ENCODE results near the gene SMARCD3.
A peak's percentile ranks its signal among the peaks of the same experiment; 100 is the strongest.

SMARCD3 gene

DNA sequence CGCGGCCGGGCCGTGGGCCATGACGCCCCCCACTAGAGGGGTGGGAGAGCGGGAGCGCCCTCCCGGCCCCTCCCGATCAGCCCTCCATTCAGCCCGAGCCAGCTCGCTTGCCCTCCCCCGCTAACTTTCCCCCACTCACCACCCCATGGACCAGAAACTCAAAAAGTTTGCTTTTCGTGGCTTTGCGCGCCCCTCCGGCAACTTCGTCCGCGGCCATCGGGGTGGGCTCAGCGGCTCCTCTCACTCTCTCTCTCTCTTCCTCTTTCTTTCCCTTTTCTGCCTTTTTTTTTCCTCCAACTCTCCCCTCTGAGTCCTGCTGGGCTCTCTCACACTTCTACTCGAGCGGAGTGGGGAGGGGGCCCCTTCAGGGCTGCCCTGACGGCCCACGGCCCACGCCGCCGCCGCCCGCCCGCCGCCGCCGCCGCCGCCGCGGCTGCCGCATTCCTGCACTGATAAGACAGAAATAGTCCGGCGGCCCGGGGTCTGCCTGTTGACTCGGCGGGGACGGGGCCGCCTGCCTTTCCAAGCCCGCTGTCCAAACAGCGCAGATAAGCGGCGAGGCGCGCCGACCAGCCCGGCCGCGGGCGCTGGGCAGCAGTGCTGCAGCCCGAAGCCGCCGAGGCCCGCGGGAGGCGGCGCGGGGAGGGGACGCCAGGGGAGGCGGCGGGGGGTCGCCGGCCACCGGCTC, at the start of gene SMARCD3:
Gene SMARCD3 (minus strand): TSS at position 349 of the 688 bp plus-strand sequence. CDS start 132 bp downstream, at position 217.
- peak within 1 kb of the TSS; percentile 35 for H3K4me3 ChIP-seq (ENCODE audit: low read depth, low read length)

DNA sequence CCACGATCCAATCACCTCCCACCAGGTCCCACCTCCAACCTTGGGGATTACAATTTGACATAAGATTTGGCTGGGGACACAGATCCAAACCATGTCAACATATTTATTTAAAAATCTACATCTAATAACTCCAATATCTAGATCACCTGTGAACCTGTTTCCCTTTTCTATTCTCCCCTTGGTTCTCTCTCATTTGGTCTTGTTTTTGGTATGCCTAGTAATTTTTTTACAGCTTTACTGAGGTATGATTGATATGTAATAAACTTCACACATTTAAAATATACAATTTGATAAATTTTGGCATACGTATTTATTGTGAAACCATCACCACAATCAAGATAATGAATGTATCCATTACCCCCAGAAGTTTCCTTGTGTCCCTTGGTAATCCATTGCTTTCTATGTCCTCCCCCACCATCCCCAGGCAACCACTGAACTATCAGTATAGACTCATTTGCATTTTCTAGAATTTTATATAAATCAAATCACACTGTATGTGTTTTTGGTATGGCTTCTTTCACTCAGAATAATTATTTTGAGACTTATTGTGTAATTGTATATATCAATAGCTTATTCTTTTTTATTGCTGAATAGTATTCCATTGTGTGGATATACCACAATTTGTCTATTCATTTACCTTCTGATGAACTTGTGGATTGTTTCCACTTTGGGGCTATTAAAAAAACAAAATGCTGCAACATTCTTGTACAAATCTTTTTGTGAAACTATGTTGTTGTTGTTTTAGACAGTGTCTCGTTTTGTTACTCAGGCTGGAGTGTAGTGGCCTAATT, 47.9 kb upstream of the SMARCD3 start:
- no peak overlapping the region for H3K4me3 ChIP-seq (ENCODE audit: low read depth, low read length)

DNA sequence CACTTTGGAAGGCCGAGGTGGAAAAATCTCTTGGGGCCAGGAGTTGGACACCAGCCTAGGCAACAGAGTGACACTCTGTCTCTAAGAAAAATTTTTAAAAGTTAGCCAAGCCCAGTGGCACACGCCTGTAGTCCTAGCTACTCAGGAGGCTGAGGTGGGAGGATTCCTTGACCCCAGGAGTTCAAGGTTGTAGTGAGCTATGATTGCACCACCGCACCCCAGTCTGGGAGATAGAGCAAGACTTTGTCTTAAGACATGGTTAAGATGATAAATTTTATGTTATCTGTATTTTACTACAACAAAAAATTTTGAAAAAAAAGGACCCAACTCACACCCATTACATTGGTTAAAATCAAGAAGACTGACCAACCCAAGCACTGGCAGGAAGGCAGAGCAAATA, 44.4 kb upstream of the SMARCD3 start:
- no peak overlapping the region for H3K4me3 ChIP-seq (ENCODE audit: low read depth, low read length)

DNA sequence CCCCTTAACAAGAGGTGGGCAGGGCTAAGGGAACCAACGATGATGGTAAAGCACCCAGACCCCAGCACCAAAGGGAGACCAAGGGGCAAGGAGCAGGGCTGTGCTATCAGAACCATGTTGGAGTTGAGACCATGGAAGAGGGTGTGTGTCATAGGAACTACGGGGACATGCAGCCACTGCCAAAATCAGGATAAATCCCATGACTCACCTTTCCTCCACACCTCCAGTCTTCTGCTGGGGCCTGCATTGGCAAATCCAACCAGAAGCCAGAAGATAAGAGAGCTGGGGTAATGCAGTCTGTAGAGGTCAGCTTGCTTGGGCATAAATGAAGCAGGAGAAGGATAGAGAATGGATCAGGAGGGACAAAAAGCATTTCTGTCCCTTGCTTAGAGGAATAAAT, 42.7 kb upstream of the SMARCD3 start:
- no peak overlapping the region for H3K4me3 ChIP-seq (ENCODE audit: low read depth, low read length)

DNA sequence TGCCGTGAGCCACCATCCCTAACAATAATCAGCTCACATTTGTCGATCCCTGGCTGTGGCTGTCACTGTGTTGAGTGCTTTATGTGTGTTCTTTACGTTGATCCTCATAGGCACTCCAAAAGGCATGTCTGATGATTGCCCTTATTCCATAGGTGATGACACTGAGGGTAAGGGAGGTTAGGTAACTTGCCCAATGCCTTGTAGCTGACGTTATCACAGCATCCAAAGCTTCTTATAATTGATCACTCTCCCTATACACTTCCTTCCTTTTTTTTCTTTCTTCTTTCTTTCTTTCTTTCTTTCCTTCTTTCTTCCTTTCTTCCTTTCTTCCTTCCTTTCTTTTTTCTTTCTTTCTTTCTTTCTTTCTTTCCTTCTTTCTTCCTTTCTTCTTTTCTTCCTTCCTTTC, 41.9 kb upstream of the SMARCD3 start:
- no peak overlapping the region for H3K4me3 ChIP-seq (ENCODE audit: low read depth, low read length)

DNA sequence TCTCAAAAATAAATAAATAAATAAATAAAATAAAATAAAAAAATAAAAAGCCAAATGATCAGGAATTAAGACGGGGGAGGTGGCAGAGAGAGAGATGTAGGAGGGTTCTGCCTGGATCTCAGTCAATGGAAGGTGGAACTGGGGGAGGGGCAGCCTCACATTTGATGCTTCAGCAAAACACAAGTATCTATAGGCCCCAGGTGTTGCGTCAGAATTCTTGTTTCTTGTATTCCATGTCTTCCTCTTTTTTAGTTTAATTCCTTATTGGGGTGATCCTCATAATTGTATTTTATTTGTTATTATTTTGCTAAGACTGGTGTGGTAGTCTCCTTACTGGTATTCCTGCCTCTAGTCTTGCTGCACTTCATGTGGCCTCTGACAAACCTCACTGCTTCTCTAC, 41.4 kb upstream of the SMARCD3 start:
- H3K4me3 ChIP-seq (ENCODE audit: low read depth, low read length) = no peak overlapping the region

DNA sequence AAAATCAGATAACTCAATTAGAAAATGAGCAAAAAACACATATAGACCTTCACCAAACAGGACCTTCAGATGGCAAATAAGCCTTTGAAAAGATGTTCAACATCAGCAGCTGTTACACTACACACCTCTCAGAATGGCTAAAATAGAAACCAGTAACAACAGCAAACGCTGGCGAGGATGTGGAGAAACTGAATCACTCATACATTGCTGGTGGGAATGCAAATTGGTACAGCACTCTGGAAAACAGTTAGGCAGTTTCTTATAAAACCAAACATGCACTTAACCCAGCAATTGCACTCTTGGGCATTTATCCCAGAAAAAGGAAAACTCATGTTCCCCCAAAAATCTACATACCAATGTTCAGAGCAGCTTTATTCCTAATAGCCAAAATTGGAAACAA, 37.7 kb upstream of the SMARCD3 start:
- no peak overlapping the region for H3K4me3 ChIP-seq (ENCODE audit: low read depth, low read length)

DNA sequence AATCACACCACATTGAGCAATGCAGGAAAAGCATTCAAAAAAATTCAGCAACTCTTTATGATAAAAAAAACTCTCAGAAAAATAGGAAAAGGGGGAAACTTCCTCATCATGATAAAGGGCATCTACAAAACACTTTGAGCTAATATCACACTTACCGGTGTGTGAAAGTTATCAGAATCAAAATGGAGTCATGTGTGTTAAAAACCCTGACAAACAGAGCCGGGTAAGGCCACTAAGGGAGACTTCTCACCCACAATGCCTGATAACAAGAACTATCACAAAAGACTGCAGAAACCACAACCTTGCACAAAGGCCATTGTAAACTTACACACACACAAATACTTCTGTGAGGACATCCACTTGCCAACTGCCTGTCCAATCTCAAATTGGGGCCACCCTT, 34.8 kb upstream of the SMARCD3 start:
- no peak overlapping the region for H3K4me3 ChIP-seq (ENCODE audit: low read depth, low read length)

DNA sequence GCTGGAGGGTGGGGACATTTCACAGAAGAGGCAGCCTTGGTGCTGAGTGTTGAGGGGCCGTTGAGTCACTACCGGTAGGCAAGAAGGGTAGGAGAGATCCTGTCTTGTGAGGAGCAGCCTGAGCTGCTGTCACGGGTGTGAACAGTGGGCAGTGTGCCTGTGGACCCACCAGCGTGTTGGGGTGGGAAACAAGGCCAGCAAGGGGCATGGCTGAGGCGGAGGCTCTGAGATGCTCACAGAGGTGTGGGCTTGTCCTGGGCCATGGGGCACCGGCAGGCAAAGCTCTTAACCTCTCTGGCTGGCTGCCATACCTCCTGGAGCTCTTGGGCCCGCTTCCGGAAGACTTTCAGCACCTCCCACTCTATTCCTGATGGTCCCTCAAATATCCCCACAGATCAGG, 33.6 kb upstream of the SMARCD3 start:
- no peak overlapping the region for H3K4me3 ChIP-seq (ENCODE audit: low read depth, low read length)

DNA sequence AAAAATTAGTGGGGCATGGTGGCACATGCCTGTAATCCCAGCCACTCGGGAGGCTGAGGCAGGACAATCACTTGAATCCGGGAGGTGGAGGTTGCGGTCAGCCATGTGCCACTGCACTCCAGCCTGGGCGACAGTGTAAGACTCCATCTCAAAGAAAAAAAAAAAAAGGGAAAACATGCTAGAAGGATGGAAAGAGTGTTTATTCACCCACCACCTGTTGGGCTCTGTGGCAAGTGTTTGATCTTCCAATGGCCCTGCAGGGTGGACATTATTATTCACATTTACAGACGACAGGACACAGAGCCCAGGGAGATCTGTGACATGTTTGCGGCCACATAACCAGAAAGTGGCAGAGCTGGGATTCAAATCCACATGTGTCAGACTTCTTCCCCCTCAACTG, 33.2 kb upstream of the SMARCD3 start:
- no peak overlapping the region for H3K4me3 ChIP-seq (ENCODE audit: low read depth, low read length)

DNA sequence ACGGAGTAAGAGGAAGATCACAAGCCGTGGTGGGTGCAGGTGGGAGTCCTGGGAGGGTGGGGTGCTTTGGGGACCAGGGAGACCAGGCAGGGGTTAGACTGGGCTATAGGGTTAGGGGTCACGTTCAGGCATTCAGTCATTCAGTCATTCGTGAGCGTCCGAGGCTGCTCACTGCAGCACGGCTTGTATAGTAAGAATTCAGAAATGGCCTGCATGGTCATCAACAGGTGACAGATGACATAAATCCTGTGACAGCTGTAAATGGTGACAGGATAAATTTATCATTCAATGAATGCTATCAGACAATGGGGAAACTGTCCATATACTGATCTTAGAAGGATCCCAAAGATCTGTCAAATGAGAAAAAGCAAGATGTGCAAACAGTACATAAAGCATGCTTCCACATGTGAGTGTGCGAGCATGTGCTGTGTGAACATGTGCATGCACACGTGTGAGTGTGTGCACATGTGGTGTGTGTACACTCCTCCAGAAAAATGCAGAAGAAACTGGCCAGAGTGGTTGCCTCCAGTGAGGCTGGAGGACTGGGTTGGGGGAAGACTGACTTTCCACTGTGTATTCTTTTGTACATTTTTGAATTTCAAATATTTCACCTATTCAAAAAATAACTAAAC, 32.0 kb upstream of the SMARCD3 start:
- H3K4me3 ChIP-seq (ENCODE audit: low read depth, low read length) = no peak overlapping the region

DNA sequence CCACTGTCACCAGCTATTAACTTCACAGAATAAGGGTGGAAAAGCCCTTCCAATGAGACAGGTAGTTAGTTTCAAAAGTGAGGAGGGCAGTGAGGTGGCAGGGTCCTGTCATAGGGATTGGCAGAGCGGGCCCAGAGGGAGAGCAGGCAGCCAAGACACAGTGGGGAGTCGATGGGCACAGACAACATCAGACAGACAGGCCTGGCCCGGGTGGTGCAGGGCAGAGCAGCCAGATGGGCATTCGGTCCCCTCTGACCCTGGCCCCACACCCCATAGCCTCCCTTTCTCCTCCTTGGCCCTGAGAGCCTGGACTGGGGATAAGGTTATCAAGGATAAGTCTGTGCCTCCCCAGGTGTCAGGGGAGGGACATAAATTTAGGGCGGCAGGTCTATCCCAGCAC, 31.4 kb upstream of the SMARCD3 start:
- H3K4me3 ChIP-seq (ENCODE audit: low read depth, low read length) = no peak overlapping the region

DNA sequence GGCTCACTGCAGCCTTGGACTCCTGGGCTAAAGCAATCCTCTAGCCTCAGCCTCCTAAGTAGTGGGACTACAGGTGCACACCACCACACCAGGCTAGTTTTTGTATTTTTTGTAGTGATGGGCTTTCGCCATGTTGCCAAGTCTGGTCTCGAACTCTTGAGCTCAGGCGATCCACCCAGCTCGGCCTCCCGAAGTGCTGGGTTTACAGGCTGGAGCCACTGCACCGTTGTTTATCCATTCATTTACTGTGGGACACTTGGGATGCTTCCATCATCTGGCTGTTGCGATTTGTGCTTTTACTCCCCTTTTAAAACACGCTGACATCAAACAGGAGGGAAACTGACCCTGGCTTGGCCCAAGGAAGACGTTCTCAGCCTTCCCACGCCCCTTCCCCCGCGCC, 30.5 kb upstream of the SMARCD3 start:
- H3K4me3 ChIP-seq (ENCODE audit: low read depth, low read length) = no peak overlapping the region

DNA sequence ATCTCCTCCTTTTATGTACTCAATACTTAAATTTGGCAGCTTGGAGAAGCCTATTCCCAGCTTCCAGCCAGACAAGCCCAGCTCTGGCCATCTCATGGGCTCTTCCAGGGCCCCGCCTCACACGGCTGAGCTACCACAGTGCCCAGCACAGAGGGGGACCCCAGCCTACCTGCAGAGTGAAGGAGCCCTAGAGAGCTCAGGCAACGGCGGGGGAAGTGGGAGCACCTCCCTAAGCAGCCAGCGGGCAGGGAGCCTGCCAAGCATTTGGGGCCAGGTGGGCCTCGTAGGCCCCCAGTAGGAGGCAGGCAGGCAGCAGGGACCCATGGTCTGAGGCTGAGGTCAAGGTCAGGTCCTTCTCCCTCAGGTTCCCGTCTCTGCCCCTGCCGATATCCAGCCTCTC, 29.1 kb upstream of the SMARCD3 start:
- no peak overlapping the region for H3K4me3 ChIP-seq (ENCODE audit: low read depth, low read length)

DNA sequence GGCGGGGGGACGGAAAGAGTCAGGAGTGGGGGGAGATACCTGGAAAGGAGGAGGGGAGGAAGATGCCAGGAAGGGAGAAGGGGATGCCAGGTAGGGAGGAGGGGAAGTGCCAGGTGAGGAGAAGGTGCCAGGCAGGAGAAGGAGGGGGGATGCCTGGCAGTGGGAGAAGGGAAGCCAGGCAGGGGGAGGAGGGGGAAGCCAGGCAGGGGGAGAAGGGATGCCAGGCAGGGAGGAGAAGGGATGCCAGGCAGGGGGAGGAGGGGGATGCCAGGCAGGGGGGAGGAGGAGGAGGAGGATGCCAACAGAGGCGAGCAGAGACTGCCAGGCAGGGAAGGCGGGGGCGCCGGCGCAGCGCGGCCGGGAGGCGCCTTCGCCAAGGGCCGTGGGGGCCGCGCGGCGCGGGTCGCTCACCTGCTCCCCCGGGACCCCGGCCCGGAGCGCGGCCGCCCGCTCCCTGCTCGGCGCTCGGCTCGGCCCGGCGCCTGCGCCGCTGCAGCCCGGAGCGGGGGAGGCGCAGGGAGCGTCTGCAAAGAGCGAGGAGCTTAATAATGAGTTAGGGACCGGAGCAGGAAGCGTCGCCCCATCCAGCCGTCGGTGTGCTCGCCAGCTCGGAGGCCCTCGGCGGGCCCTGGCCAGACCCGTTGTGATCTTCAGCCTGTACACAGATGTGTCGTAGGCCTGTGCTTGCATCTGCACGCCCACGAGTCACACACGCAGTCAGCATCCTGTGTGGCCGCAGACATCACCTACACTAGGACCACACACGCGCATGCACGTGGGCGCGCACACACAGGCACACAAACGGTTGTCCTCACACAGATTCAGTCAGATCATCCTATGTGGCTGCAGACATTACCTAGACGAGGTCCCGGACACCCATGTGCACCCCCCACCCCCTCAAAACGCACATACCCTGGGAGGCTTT, 28.4 kb upstream of the SMARCD3 start:
- H3K4me3 ChIP-seq (ENCODE audit: low read depth, low read length) = peak overlapping the region; percentile 30

DNA sequence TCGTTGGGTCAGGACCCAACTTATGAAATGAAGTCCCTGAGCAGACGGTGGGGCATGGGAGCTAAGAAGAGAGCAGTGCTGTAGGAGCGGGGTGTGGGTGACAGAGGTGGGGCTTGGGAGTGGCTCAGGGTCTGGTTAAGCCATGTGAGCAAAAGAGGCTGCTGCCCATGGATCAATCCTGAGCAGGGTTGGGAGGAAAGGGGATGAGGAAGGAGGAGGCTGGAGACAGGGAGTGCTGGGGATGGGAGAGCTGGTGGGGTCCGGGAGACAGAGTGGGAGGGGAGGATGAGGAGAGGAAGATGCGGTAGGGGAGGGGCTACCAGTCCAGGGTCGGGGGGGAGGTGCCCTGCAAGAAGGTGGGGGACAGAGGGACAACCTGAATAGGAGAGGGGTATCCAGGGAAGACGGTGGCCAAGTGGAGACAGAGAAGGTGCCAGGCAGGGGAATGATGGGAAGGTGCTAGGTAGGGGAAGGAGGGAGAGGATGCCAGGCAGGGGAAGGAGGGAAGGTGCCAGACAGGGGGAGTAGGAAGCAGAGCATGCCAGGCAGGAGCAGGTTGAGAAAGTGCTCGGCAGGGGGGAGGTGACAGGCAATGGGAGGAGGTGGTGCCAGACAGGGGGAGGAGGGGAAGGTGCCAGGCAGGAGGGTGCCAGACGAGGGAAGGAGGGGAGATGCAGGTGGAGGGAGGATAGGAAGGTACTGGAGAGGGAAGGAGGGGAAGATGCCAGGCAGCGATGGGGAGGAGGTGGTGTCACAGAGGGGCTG, 27.5 kb upstream of the SMARCD3 start:
- H3K4me3 ChIP-seq (ENCODE audit: low read depth, low read length) = no peak overlapping the region

DNA sequence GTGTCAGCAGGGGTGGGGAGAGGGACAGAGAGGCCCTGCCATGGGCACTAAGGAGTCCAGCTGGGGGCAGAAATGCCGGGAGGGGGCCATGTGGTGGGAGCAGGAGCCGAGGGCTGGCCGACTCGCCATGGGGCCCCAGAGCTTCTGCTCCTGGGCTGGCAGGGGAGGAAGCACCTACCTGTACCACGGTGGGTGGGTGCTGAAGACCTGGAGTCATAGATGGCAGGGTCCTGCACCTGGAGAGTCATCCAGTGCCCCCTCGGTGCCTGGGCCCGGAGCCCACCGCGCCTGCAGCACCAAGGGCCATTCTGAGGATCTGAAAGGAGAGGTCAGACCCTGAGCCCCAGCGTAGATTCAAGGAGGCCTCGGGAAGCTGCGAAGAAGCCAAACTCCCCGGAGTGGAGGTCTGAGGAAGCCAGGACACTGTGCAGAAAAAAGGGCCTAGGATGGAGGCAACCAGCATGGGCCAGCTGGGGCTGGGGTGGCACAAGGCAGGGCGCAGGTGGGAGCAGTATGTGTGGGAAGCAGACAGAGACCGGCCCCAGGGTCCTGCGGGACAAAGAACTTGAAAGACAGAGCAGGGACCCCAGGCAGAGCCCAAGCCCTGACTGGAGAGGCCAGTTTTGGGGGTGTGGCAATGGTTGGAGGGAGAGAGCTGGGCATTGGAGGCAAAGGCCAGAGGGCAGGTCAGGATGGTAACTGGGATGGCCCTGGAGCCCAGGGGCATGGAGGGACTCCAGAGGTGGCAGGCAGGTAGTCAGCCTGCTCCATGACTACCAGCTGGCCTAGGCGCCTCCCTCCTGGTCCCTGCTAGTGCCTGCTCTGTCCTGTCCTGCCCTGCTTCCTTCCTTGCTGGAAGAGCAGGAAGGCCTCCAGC, 26.7 kb upstream of the SMARCD3 start:
- no peak overlapping the region for H3K4me3 ChIP-seq (ENCODE audit: low read depth, low read length)

DNA sequence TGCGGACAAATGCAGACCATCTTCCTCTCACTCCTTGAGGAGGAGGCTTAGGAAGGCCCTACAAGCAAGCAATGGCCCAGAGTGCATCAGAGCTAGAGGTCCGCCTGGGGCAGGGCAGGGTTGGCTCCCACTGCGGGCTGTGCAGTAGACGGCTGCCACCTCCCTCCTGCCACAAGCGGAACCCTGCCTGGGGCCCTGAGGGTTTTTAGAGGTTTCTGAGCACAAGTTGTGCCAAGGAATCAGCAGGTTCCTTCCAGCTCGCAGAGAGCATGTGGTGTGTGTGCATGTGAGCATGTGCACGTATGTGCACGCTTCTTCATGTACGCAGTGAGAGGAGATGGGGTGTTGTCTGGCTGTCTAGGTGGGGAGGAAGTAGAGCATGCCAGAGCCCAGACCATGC, 25.9 kb upstream of the SMARCD3 start:
- H3K4me3 ChIP-seq (ENCODE audit: low read depth, low read length) = no peak overlapping the region

DNA sequence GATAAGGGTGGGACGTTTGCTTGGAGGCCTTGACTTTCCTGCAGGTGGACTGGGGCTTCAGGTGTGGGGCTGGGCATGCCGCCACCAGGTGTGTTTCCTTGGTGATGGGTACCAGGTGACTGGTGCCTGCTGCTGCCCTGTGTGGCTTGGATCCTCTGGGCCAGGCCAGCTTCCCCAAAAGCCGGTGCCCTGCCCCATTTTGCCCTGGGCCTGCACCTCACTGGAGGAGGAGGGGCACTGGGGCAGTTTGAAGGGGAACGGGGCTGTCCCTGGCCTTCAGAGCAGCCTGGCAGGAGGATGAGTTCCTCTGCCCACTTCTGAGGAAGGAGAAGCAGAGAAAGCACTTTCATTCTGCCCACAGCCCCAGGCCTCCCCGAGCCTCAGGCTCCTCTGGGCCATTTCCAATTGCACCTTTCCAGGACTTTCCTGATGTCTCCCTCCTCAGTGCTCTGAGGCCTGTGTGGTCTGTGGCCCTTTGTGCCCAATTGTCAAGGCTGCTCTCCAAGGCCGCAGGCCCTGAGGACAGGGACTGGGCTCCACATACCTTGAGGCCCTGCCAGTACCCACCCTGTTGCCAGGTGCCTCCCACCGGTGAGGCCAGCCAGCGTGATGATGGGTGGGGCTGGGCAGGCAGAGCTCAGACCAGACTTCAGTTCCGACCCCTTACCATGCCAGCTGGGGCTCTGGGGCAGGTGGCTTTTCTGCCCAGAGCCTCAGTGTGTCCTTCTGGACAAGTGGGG, 25.3 kb upstream of the SMARCD3 start:
- no peak overlapping the region for H3K4me3 ChIP-seq (ENCODE audit: low read depth, low read length)

All from iPS-11a (cell line).